ENCODE results near the gene FGF12.

The FGF12 gene

GRCh38 chr3:192326656-192327055, 400.7 kb downstream of the FGF12 start:
- DNase-seq = no peak

GRCh38 chr3:192317564-192317963, 409.8 kb downstream of the FGF12 start:
- no peak for DNase-seq

DNA sequence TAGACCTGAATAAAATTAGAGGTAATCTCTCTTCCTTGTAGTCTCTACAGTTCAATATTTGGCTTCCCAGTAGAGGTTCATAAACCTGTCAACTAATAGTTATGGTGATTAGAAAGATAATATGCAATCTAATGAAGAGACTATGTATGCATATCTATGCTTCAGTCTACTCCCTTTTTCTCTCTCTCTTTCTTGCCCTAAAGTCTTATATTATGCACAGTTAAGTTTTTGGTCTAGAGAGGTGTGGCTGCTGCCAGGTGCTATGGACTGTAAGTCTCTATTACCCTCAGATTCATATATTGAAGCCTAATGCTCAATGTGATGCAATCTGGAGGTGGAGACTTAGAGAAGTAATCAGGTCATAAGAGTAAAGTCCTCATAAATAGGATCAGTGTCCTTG, 413.7 kb downstream of the FGF12 start:
- no peak for DNase-seq

DNA sequence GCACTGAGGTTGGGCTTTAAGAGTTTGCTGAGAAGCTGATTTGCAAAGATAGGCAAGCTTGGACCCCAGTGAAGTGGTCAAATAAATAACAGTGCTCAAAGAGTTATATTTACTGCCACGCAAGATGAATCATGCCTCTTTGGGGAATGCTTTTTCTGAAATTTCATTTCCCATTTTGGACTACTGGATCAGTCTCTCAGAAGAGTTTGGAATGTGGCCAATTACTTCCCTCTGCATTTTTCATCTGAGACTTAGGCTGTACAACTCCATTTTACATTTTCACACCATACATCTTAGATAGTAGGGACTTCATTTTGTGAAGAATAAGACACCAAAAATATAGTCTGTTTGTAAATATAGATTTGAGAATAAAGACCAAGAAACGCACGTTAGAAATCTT, 419.7 kb downstream of the FGF12 start:
- DNase-seq = no peak

GRCh38 chr3:192303235-192303634, 424.1 kb downstream of the FGF12 start:
- DNase-seq = no peak

DNA sequence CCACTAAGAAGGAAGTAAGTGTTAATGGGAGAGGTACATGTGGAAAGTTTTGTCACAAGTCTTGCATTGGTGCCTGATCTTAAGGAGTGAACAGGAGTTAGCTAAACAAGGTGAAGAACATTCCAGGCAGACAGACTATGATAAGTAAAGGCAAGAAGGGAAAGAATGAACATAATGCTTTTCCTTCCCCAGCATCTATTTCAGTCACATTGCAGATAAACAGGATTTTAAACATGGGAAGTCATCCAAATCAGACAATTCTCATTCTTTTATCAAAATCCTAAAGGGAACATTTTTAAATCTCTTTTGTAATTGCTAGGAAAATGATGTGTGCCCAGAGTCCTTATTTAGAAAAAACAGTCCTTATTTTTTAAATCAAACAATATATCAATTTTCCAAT, 424.6 kb downstream of the FGF12 start:
- no peak for DNase-seq

GRCh38 chr3:192299921-192300320, 427.4 kb downstream of the FGF12 start:
- DNase-seq = no peak

DNA sequence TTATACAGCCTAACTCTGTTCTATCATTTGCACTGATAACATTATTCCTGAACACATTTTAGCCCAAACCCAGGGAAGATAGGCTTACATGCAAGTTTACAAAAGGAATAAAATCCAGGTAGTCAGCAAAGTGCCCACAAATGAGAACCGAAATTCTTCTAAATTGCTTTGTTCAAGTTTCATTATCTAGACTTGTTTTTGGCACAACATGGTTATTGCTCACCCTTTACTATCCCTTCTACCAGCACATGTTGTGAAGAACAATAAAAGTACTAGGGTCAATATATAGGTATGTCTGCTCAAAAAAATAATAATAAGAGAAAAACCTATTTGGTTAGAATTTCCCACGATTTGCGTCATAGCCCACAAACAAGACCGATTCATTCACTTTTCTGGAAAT, 430.5 kb downstream of the FGF12 start:
- DNase-seq = no peak

DNA sequence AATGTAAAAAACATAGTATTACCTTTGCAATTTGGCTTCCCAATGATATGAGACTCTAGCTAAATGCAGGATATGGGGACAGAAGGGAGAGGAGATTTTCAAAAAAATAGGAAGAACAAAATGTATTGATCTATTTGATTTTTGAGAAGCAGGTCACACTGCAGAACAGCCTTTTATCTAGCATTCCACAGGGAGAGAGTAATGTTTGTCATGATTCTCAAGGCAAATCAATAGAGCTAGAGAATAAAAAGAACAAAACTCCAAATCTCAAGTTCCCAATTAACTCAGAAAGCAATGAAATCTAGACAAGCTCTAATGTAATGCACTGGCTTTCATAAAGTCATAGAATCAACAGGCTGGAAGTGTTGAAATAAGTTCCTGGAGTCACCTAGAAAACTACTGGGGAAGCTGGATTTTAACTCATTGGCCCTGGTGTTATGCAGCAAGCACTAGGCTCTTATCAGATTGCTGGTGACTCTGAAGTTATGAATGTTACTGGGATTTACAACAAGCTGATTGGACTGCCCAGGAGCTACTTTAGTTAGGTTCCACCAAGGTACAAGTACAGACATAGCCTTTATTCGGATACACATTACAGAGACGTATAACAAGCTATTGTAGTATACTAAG, 442.8 kb downstream of the FGF12 start:
- no peak for DNase-seq

- DNase-seq = no peak
Measured at GRCh38 chr3:192281207-192281880, 446.0 kb downstream of the FGF12 start.

DNA sequence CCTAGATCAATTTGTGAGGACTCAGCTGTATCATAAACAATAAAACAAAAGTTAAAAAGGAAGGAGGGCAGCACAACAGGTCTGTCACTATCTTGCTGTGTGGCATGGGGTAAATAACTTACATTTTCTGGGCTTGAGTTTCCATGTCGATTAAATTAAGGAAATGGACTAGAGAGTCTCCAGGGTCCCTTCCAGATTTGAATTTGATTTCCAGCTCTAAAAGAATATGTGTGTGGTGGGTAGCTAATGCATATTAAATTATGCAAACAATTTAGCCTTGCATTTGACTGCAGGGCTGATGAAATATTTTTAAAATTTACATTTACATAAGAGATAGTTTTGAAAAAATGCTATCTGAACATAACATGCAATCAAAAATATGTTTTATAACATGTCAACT, 447.7 kb downstream of the FGF12 start:
- DNase-seq = no peak

GRCh38 chr3:192277477-192277876, 449.9 kb downstream of the FGF12 start:
- DNase-seq = no peak

DNA sequence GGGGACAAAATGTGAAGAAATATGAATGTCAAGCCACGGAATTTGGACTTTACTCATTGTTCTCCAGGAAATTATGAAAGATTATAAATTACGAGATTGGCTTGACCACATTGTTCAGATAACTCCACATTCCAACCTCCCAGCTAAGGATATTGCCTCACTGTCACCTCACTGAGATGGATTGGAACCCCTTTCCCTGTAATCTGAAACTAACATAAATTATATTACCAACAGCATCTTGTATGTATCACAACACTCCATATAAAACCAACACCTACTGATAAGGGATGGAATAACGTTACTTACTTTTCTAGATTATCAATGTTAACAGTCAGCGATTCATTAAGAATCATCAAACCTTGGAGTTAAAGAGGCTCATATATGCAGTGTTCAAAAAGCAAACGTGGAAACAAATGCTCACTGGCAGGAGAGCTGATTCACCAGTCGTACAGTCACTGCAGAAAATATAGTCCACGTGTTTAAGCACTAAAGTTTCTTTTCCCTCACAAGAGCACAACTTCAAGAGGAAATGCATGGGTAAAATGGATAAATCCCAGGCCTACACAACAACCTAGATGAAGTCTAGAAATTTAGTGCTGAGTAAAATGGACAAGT, 451.5 kb downstream of the FGF12 start:
- no peak for DNase-seq

DNA sequence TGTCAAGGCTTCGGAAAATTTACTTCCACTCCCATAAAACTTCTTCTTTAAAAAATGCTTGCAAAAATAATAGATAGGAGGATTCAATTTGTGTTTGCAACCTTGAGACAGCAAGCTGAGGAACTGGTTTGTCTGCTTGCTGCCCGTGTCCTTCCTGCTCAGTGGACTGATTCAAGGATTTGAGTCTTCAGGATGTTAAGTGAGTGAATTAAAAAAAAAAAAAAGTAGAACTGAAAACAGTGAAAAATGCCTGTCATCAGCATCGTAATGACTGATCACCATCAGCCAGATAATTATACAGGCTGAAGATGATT, 453.7 kb downstream of the FGF12 start:
- DNase-seq = no peak

DNA sequence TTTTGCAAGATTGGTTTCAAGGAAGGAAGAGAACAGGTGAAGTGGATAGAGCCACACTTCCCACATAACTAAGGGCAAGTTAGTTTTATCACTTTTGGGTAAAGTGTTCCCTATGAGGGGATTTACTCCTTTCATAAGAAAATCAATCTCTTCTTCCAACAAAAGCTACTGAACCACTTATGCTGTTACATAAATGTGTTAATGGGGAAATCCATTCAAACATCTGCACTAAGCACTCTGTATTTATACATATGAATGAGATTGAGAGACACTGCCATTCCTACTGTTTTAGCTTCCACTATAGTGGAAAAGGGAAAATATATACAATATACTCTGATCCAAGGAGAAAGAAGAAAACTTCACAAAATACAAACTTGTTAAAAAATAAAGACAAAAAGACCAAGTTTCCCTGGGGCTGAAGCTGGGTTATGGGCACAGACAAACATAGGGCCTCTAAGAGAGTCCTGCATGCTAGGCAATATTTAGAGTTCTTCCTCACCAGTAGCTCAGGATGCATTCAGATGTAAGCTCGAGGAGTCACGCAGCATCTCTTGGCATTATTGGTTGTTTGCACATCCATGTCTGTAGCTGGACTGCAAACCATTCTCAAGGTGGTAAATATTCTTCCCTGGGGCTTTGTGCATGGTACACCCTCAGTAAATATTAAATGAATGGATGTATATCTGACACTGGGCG, 454.2 kb downstream of the FGF12 start:
- no peak for DNase-seq

DNA sequence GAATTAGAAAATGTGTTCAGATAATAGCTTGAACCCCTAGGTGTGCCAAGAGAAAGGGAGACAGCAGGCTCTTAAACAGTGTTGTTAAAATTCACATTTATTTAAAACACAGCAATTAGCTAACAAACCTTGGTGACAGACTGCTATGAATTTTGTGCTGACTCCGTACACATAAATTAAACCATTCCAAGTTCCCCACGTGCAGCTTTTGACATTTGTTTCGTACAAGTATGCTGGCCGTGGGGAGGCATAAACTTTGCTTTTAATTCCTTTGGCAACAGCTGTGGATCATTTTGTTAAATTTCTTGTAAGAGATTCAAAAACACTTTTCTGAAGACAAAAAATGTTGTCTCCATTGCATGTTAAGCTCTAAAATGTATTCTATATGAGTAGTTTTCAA, 465.3 kb downstream of the FGF12 start:
- no peak for DNase-seq

DNA sequence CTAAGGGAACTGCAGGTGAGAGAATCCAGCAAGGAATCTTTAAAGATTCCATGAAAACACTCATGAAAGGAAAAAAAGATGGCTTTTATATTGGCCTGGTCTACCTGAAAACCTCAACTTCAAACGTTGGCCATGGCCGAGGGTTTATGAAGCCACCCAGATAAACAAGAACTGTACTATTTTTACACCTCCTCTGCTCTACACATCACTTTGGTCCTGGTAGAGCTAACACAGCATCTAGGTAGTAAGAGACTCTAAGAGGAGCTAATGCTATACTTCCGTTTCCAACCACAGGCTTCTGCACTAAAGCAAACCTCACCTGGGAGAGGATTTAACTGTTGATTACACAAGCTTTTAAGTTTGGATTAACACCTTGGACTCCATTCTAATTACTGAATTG, 466.2 kb downstream of the FGF12 start:
- DNase-seq = no peak

GRCh38 chr3:192260116-192261010, 467.0 kb downstream of the FGF12 start:
- no peak for DNase-seq

- DNase-seq = no peak
Measured at GRCh38 chr3:192259661-192260060, 467.7 kb downstream of the FGF12 start.

DNA sequence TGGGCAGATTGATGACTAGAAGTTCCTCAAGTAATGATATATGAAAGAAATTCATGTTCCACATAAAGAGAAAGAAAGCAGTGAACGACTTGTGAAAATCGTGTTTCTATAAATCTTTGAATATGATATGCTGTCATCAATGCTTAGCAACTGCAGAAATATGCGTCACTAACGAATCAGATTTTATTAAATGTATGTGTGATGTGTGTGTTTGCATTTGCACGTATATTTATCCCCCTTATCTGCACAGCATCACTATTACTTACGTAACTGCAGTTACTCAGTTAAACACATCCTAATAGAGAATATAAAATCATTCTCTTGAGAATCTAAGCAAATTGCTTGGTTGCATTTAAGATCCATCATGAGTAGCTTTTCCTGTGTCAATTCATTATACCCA, 468.6 kb downstream of the FGF12 start:
- DNase-seq = no peak

DNA sequence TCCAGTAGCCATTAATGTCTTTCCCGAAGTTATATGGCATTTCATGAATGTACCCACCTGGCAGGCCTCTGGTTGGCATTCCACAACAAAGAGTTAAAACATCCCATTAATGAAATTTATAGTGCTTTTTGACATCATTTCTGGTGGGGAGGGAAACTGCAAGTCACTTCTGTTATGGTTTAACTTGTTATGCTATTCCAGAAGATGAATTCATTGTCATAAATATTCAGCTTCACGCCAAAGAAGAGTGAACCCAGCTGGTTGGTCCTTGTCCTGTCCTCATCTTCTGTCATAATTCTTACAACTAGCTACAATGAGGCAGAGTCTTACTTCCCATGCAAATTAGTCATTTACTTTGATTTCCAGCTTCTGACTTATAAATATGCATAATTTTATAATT, 471.5 kb downstream of the FGF12 start:
- DNase-seq = no peak

DNA sequence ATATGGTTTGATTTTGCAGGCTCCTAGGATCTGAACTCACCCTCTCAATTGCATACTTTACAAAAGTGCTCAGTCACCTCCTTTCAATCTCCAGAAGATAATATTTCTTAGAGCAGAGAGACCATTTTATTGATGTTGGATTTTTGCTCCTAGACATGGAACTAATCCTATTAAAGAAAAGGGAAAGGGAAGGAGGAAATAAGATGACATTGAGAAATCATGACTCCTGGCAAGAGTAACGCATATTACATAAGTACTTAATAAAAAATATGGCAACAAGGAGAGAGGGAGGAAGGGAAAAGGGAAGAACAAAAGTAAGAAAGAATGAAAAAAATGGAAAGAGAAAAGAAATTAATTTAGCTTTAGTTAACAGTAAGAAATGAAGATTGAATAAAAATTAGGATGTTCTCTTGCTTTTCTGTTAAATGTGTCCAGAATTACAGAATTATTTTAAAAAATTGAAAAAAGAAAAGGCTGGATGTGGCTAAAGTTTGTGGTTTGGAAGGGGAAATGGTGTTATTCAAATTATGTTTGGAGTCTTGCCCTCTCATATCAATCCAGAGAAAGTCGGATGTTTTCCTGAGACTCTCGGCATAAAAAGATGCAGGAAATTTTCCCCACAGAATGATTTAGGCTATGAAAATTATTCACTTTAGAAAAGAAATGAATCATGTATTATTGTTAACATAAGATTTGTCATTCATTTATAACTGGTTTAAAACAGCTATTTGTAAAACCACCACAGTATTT, 474.0 kb downstream of the FGF12 start:
- no peak for DNase-seq
